ENCODE measurements around the gene MPHOSPH10. TPM values are rescaled to one million over a fixed set of nuclear protein-coding genes. Genes with fewer than 3 reads are reported as not detected.

Gene MPHOSPH10
- polyA plus RNA-seq, 1 donor from 2014 or later = 39.0 TPM

GRCh38 chr2:71126957-71127356, 3.5 kb upstream of the MPHOSPH10 start:
- no peaks in the 10 kb centered on the region for H3K9me3 ChIP-seq (ENCODE audit: low read length)
- H3K79me2 ChIP-seq (replicated peaks; ENCODE audit: insufficient read depth, low read length) = peaks cover 19% of the 10 kb centered on the region
- no peaks in the 10 kb centered on the region for H4K20me1 ChIP-seq (ENCODE audit: insufficient read depth)
- no peak for TF ChIP-seq SMC3 (conservative IDR thresholded peaks at IDR 0.05; ENCODE audit: poor library complexity)
- TF ChIP-seq RAD21 (conservative IDR thresholded peaks at IDR 0.05) = no peak
- no peak for TF ChIP-seq TAF1 (IDR thresholded peaks at IDR 0.05; ENCODE audit: low read depth)
- no peak for TF ChIP-seq REST (IDR thresholded peaks at IDR 0.05; ENCODE audit: borderline replicate concordance)
- TF ChIP-seq POLR2AphosphoS5 (IDR thresholded peaks at IDR 0.05) = no peak
- TF ChIP-seq, protein P1, sequence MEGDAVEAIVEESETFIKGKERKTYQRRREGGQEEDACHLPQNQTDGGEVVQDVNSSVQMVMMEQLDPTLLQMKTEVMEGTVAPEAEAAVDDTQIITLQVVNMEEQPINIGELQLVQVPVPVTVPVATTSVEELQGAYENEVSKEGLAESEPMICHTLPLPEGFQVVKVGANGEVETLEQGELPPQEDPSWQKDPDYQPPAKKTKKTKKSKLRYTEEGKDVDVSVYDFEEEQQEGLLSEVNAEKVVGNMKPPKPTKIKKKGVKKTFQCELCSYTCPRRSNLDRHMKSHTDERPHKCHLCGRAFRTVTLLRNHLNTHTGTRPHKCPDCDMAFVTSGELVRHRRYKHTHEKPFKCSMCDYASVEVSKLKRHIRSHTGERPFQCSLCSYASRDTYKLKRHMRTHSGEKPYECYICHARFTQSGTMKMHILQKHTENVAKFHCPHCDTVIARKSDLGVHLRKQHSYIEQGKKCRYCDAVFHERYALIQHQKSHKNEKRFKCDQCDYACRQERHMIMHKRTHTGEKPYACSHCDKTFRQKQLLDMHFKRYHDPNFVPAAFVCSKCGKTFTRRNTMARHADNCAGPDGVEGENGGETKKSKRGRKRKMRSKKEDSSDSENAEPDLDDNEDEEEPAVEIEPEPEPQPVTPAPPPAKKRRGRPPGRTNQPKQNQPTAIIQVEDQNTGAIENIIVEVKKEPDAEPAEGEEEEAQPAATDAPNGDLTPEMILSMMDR (IDR thresholded peaks at IDR 0.05; ENCODE audit: poor library complexity, severe bottlenecking) = no peak
- TF ChIP-seq EP300 (conservative IDR thresholded peaks at IDR 0.05; ENCODE audit: poor library complexity, severe bottlenecking) = no peak
- TF ChIP-seq EZH2 (IDR thresholded peaks at IDR 0.05; ENCODE audit: borderline replicate concordance, insufficient read depth, low read length, poor library complexity, severe bottlenecking) = no peak
- TF ChIP-seq MXI1 (conservative IDR thresholded peaks at IDR 0.05; ENCODE audit: poor library complexity, severe bottlenecking) = no peak
- no peak overlapping the region for H3K4me2 ChIP-seq (ENCODE audit: low read length)
- no peaks in the 10 kb centered on the region for H3K36me3 ChIP-seq (ENCODE audit: insufficient read depth, low read length)
- no peak overlapping the region for H3K27ac ChIP-seq (ENCODE audit: low read length)
- no peak overlapping the region for H3K9ac ChIP-seq (ENCODE audit: low read length)
- no peak overlapping the region for H2AFZ ChIP-seq (ENCODE audit: low read depth, low read length)
- no peaks in the 10 kb centered on the region for H3K27me3 ChIP-seq (ENCODE audit: insufficient read depth, low read depth, low read length)
- H3K4me3 ChIP-seq (ENCODE audit: low read length) = no peak overlapping the region
- H3F3A ChIP-seq (ENCODE audit: insufficient read depth, low read length, poor library complexity, severe bottlenecking) = no peaks in the 10 kb centered on the region
- no peaks in the 10 kb centered on the region for H3K9me2 ChIP-seq (ENCODE audit: insufficient read depth, low read length)

- H3K36me3 ChIP-seq (ENCODE audit: insufficient read depth, low read length) = peaks cover 4% of the 10 kb centered on the region
- H3K9ac ChIP-seq (ENCODE audit: low read length) = peak overlapping the region; percentile 87
- TF ChIP-seq EZH2 (IDR thresholded peaks at IDR 0.05; ENCODE audit: borderline replicate concordance, insufficient read depth, low read length, poor library complexity, severe bottlenecking) = no peak
- peak; percentile 41 for TF ChIP-seq MXI1 (conservative IDR thresholded peaks at IDR 0.05; ENCODE audit: poor library complexity, severe bottlenecking)
- TF ChIP-seq POLR2AphosphoS5 (IDR thresholded peaks at IDR 0.05) = no peak
- H3K79me2 ChIP-seq (replicated peaks; ENCODE audit: insufficient read depth, low read length) = peaks cover 34% of the 10 kb centered on the region
- peak overlapping the region; percentile 92 for H3K4me3 ChIP-seq (ENCODE audit: low read length)
- peak overlapping the region; percentile 89 for H2AFZ ChIP-seq (ENCODE audit: low read depth, low read length)
- no peaks in the 10 kb centered on the region for H3K27me3 ChIP-seq (ENCODE audit: insufficient read depth, low read depth, low read length)
- H3K9me3 ChIP-seq (ENCODE audit: low read length) = no peaks in the 10 kb centered on the region
- H3F3A ChIP-seq (ENCODE audit: insufficient read depth, low read length, poor library complexity, severe bottlenecking) = no peaks in the 10 kb centered on the region
- no peaks in the 10 kb centered on the region for H4K20me1 ChIP-seq (ENCODE audit: insufficient read depth)
- peak overlapping the region; percentile 61 for H3K4me2 ChIP-seq (ENCODE audit: low read length)
- no peaks in the 10 kb centered on the region for H3K9me2 ChIP-seq (ENCODE audit: insufficient read depth, low read length)
- H3K27ac ChIP-seq (ENCODE audit: low read length) = peak overlapping the region; percentile 86
Observed at GRCh38 chr2:71129114-71129901, 1.1 kb upstream of the MPHOSPH10 start.
